ENCODE data around the gene PLK2. TPM values are rescaled to one million over a fixed set of nuclear protein-coding genes. Genes with fewer than 3 reads are reported as not detected.

Gene PLK2
- total RNA-seq, 4 donors from 2014 or later: 117 to 227 (median 151) TPM

GRCh38 chr5:58412932-58413331, 47.0 kb downstream of the PLK2 start:
- Histone ChIP-seq H3K9me3 (no peaks in the 10 kb centered on the region), H3K4me1 (peaks cover 0 to 48% (median 5%) of the 10 kb centered on the region in 3 donors), H3K4me3 (no peak overlapping the region), H3K36me3 (no peaks in the 10 kb centered on the region), H3K27me3 (no peaks in the 10 kb centered on the region), H3K27ac (no peak overlapping the region)
- no peak for DNase-seq
- intact Hi-C loops (cut with DNase I): no loop called here
- WGBS, 2 donors: 71 to 80% methylated on average over 1 of the region's 1 CpG
- TF ChIP-seq CTCF (IDR thresholded peaks at IDR 0.05) (no peak), POLR2A (IDR thresholded peaks at IDR 0.05) (no peak)

GRCh38 chr5:58412081-58412480, 47.8 kb downstream of the PLK2 start:
- no peaks in the 10 kb centered on the region for H3K36me3 ChIP-seq
- intact Hi-C loops (cut with DNase I): no loop called here
- no peak for DNase-seq
- no peaks in the 10 kb centered on the region for H3K9me3 ChIP-seq
- 23 to 73% methylated on average over 2 of the region's 2 CpGs for WGBS, 2 donors
- TF ChIP-seq POLR2A (IDR thresholded peaks at IDR 0.05) (no peak), CTCF (IDR thresholded peaks at IDR 0.05) (no peak)
- H3K4me1 ChIP-seq: peaks cover 0 to 56% (median 5%) of the 10 kb centered on the region in 3 donors
- no peak overlapping the region for H3K4me3 ChIP-seq
- H3K27ac ChIP-seq: peak overlapping the region; percentile 40 to 82 (median 70)
- H3K27me3 ChIP-seq: no peaks in the 10 kb centered on the region

GRCh38 chr5:58411372-58411771, 48.5 kb downstream of the PLK2 start:
- Histone ChIP-seq H3K4me1 (peaks cover 0 to 63% (median 5%) of the 10 kb centered on the region in 3 donors), H3K27ac (peak overlapping the region; percentile 40 to 82 (median 70)), H3K27me3 (no peaks in the 10 kb centered on the region), H3K9me3 (no peaks in the 10 kb centered on the region), H3K4me3 (no peak overlapping the region), H3K36me3 (no peaks in the 10 kb centered on the region)
- intact Hi-C loops (cut with DNase I): no loop called here
- WGBS, 2 donors: 25 to 41% methylated on average over 1 of the region's 1 CpG
- TF ChIP-seq CTCF (IDR thresholded peaks at IDR 0.05) (peak in 1 of 6 experiments; percentile 19), POLR2A (IDR thresholded peaks at IDR 0.05) (no peak)
- no peak for DNase-seq

GRCh38 chr5:58410441-58410840, 49.4 kb downstream of the PLK2 start:
- no peak for DNase-seq
- no peak for TF ChIP-seq CTCF (IDR thresholded peaks at IDR 0.05)
- no peak for TF ChIP-seq POLR2A (IDR thresholded peaks at IDR 0.05)

GRCh38 chr5:58407042-58407719, 52.7 kb downstream of the PLK2 start:
- 38 to 50% methylated on average over 1 of the region's 1 CpG for WGBS, 2 donors
- DNase-seq: no peak
- H3K36me3 ChIP-seq: no peaks in the 10 kb centered on the region
- intact Hi-C loops (cut with DNase I): no loop called here
- H3K4me1 ChIP-seq: peaks cover 0 to 93% (median 15%) of the 10 kb centered on the region in 3 donors
- peak overlapping the region; percentile 50 to 77 (median 70) for H3K27ac ChIP-seq
- H3K9me3 ChIP-seq: no peaks in the 10 kb centered on the region
- TF ChIP-seq CTCF (IDR thresholded peaks at IDR 0.05): no peak
- TF ChIP-seq POLR2A (IDR thresholded peaks at IDR 0.05): no peak
- no peak overlapping the region for H3K4me3 ChIP-seq
- no peaks in the 10 kb centered on the region for H3K27me3 ChIP-seq

More at GRCh38 chr5:58410441-58410840, 49.4 kb downstream of the PLK2 start:
- 48 to 50% methylated on average over 2 of the region's 2 CpGs for WGBS, 2 donors
- no peaks in the 10 kb centered on the region for H3K9me3 ChIP-seq
- no peaks in the 10 kb centered on the region for H3K27me3 ChIP-seq
- peaks cover 0 to 73% (median 11%) of the 10 kb centered on the region in 3 donors for H3K4me1 ChIP-seq
- H3K27ac ChIP-seq: peak overlapping the region in 3 of 4 donors; percentile 62 to 82 (median 77)
- no peaks in the 10 kb centered on the region for H3K36me3 ChIP-seq
- H3K4me3 ChIP-seq: no peak overlapping the region
- intact Hi-C loops (cut with DNase I): no loop called here
